Thyroid gland (tissue), 4 donors: Measurements from ENCODE around the gene C11orf21.
"Not testable (repeated sequence)": the region's sequence is repeated elsewhere in the genome, so short reads cannot be mapped to it uniquely, and the experiment has no call there.

Source experiments
- POLR2A ChIP-seq, 2 donors: fragments of 450-650 bp; IDR thresholded peaks; one replicate each; pipeline ENCODE4 v1.6.1; 2017; ENCODE audit warnings: antibody characterized with exemption in 2 of 2, mild to moderate bottlenecking in 2 of 2, moderate library complexity in 1 of 2
- TF ChIP-seq, protein P1 (sequence below), 6 experiments: fragments of 200-600 bp in 3 of 6; fragments of 450-650 bp in 3 of 6; sonication (generic) in 3 of 6; IDR thresholded peaks; one replicate each; pipeline ENCODE4 v1.5.1; 2016 to 2019; ENCODE audit warnings: antibody characterized with exemption in 6 of 6, mild to moderate bottlenecking in 2 of 6, inconsistent platforms in 1 of 6, moderate library complexity in 1 of 6

DNA sequence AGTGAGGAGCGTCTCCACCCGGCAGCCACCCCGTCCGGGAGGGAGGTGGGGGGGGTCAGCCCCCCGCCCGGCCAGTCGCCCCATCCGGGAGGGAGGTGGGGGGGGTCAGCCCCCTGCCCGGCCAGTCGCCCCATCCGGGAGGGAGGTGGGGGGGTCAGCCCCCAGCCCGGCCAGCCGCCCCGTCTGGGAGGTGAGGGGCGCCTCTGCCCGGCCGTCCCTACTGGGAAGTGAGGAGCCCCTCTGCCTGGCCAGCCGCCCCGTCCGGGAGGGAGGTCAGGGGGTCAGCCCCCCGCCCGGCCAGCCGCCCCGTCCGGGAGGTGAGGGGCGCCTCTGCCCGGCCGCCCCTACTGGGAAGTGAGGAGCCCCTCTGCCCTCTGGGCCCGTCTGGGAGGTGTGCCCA is 30.9 kb upstream of the C11orf21 start:
- TF ChIP-seq, protein P1, sequence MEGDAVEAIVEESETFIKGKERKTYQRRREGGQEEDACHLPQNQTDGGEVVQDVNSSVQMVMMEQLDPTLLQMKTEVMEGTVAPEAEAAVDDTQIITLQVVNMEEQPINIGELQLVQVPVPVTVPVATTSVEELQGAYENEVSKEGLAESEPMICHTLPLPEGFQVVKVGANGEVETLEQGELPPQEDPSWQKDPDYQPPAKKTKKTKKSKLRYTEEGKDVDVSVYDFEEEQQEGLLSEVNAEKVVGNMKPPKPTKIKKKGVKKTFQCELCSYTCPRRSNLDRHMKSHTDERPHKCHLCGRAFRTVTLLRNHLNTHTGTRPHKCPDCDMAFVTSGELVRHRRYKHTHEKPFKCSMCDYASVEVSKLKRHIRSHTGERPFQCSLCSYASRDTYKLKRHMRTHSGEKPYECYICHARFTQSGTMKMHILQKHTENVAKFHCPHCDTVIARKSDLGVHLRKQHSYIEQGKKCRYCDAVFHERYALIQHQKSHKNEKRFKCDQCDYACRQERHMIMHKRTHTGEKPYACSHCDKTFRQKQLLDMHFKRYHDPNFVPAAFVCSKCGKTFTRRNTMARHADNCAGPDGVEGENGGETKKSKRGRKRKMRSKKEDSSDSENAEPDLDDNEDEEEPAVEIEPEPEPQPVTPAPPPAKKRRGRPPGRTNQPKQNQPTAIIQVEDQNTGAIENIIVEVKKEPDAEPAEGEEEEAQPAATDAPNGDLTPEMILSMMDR (IDR thresholded peaks at IDR 0.05) = not testable (repeated sequence)
- not testable (repeated sequence) for TF ChIP-seq POLR2A (IDR thresholded peaks at IDR 0.05)
